WTC11 (cell line): Measurements from ENCODE around the gene KRT76.

Experiments used
- EMX1 ChIP-seq: fragments of 250-450 bp; sonication (Bioruptor Pico); IDR thresholded peaks from 2 replicates; pipeline ENCODE4 v1.8.0; 2021; ENCODE audit warnings: mild to moderate bottlenecking
- MYBL2 ChIP-seq: sonication (generic); formaldehyde crosslinking; IDR thresholded peaks from 2 replicates; pipeline ENCODE4 v1.8.1; 2023; ENCODE audit warnings: mild to moderate bottlenecking, moderate library complexity, missing genetic modification reagents
- NFE2L1 ChIP-seq: sonication (generic); formaldehyde crosslinking; IDR thresholded peaks from 2 replicates; pipeline ENCODE4 v1.8.1; 2023; ENCODE audit warnings: missing genetic modification reagents
- OVOL2 ChIP-seq: fragments of 250-450 bp; sonication (Bioruptor Pico); IDR thresholded peaks from 2 replicates; pipeline ENCODE4 v1.9.0; 2021; ENCODE audit warnings: mild to moderate bottlenecking, borderline replicate concordance
- RORB ChIP-seq: fragments of 250-450 bp; sonication (Bioruptor Pico); IDR thresholded peaks from 2 replicates; pipeline ENCODE4 v1.9.0; 2021; ENCODE audit warnings: mild to moderate bottlenecking
- SP1 ChIP-seq: sonication (generic); formaldehyde crosslinking; conservative IDR thresholded peaks from 2 replicates; pipeline ENCODE4 v1.8.1; 2022; ENCODE audit warnings: missing genetic modification reagents
- ZNF671 ChIP-seq: fragments of 250-450 bp; sonication (Bioruptor Pico); IDR thresholded peaks from 2 replicates; pipeline ENCODE4 v1.8.0; 2021; ENCODE audit warnings: mild to moderate bottlenecking
- TF ChIP-seq, protein P1 (sequence below): fragments of 200-600 bp; IDR thresholded peaks from 2 replicates; pipeline ENCODE4 v1.8.0; 2022; ENCODE audit warnings: antibody characterized with exemption

DNA sequence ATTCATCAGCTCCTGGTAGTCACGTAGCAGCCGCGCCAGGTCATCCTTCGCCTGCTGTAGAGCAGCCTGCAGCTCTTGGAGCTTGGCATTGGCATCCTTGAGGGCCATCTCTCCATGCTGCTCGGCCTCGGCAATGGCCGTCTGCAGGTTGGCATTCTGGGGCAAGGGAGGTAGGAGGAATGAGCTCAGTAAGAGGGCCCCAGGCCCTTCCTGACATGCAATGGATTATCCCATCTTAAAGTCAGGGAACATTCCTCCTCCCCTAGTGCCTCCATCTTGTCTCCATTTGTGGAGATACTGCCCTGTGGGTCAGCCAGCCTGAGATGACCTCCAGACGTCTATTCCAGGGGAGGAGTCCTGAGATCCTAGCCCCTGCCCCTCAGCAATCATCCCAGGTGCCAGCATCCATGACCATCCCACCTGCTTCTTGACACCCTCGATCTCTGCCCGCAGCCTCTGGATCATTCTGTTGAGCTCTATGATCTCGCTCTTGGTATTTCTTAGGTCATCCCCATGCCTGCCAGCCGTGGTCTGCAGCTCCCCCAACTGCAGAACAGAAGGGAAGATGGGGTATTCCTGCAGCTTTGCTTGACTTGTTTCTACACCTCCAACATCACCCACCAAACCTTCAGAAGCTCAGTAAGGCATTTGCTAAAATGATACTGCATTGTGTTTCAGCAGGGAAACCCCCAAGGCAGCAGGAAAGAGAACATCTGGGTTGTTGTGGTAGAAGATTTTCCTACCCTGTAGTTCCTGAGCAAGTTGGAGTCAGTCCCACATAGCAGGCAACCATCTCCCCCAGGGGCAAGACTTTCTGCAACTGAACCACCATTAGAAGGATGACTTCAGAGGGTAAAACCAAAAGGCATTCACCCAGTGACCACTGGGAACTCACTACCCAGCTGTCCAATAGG lies 14.4 kb upstream of the KRT76 start:
- TF ChIP-seq OVOL2 (CRISPR knock-in tag) = no peak
- no peak for TF ChIP-seq EMX1 (CRISPR knock-in tag)
- TF ChIP-seq, protein P1, sequence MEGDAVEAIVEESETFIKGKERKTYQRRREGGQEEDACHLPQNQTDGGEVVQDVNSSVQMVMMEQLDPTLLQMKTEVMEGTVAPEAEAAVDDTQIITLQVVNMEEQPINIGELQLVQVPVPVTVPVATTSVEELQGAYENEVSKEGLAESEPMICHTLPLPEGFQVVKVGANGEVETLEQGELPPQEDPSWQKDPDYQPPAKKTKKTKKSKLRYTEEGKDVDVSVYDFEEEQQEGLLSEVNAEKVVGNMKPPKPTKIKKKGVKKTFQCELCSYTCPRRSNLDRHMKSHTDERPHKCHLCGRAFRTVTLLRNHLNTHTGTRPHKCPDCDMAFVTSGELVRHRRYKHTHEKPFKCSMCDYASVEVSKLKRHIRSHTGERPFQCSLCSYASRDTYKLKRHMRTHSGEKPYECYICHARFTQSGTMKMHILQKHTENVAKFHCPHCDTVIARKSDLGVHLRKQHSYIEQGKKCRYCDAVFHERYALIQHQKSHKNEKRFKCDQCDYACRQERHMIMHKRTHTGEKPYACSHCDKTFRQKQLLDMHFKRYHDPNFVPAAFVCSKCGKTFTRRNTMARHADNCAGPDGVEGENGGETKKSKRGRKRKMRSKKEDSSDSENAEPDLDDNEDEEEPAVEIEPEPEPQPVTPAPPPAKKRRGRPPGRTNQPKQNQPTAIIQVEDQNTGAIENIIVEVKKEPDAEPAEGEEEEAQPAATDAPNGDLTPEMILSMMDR = no peak
- no peak for TF ChIP-seq ZNF671 (CRISPR knock-in tag)
- TF ChIP-seq SP1 = no peak
- TF ChIP-seq NFE2L1 (CRISPR knock-in tag) = no peak
- no peak for TF ChIP-seq RORB (CRISPR knock-in tag)
- TF ChIP-seq MYBL2 (CRISPR knock-in tag) = no peak
